GM15510 (cell line): ENCODE measurements around the gene PRKG1.

Source experiments
- POLR2A ChIP-seq: IDR thresholded peaks from 3 replicates; pipeline ENCODE4 v1.6.1; 2011; ENCODE audit warnings: borderline replicate concordance; ENCODE audit not compliant: insufficient read length; ENCODE audit errors: extremely low read depth

PRKG1 gene

DNA sequence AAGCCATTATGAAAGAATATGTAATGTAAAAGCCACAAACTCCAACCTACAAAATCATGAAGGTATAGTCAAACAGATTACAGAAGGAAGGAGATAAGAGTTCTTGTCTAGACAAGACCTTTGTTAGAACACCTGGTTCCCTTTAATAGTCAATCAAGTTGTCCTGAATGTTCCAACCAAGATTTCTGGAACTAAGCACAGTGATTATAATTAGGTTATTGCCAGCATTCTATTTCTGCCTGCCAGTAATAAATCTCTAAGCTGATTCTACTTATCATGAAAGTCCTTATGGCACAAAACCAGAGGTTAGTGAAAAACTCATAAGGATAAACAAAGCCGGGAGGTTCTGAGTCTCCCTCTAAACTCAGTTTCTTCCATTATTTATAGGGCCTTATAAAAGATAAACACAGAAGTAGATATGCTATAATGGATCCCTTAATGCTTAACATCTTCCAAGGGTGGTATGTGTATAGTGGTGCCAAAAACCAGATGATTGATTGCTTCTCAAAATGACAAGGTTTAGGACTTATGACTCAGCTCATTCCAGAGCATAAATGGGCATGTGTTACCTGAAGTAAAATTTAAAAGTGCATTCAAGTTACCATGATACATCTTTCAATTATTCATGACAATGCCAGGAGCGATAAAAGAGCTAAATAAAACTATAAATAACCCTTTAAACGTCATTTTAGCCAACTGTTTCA lies 387.9 kb downstream of the PRKG1 start:
- TF ChIP-seq POLR2A: no peak

DNA sequence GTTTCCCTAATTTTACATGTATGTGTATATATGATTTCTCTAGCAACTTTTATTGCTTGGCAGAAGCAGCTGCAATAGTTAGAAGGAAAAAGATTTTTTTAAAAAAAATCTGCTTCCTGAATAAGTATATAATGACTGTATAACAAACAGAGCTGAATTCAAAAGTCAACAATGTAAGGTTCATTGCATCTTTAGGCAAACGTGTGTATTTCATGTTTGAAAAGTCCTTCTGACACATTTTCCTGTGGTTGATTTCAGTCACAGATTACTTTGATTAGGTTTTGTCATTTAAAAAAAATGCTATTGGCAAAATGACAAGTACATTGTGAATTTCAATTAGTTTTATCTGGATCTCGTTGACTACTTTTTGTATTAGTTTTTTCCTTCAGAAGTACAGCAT lies 394.1 kb downstream of the PRKG1 start:
- TF ChIP-seq POLR2A: no peak

DNA sequence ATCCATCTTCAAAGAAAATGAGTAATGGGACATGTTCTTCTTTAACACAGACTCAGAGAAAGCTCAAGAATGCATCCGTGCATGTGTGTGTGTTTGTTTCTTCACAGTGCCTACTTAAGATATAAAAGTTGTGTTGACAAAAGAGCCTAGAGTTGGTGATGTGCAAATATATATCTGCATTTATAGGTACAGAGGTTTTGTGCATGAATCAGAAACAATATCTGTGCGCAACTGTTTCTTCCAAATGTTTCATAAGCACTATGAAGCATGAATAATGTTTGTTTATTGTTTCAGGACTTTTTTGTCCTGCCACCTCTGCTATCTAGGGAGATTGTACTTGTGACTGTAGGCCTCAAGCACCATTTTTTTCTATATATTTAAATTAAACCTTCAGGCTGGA lies 395.4 kb downstream of the PRKG1 start:
- no peak for TF ChIP-seq POLR2A

DNA sequence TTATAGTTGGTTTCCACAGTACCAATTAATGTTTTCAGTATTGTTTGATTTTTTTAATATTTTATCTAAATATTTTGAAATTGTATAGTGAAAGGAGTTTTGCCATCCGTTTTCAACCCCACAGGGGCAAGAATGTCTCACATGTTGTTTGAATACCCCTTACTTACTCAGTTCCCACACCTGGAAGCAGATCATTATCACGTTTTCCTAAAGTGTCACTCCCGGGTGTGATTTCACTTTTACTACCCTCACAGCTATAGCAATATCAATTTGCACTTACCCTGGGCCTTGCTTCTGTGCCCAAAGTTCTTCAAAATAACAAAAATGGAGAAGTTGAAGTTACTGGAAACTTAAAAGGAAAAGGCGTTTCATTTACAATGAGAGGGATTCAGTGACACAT lies 397.0 kb downstream of the PRKG1 start:
- no peak for TF ChIP-seq POLR2A

DNA sequence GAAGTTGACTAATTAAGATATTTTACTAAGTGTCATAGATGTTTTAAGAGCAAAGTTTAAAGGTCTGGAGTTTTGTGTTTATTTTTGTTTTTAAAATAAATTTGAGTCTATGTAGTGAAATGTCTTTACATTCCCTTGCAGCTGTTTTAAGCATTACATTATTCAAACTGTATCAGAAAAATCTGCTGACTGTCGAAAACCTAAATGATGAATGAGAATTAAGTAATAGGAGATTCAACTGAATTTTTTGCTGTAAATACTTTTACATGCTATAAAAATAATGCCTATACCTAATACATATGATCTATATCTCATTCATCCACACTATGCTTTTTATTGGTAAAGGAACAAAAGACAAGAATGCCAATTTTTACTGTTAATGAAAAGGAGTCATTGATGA lies 397.9 kb downstream of the PRKG1 start:
- TF ChIP-seq POLR2A: no peak

DNA sequence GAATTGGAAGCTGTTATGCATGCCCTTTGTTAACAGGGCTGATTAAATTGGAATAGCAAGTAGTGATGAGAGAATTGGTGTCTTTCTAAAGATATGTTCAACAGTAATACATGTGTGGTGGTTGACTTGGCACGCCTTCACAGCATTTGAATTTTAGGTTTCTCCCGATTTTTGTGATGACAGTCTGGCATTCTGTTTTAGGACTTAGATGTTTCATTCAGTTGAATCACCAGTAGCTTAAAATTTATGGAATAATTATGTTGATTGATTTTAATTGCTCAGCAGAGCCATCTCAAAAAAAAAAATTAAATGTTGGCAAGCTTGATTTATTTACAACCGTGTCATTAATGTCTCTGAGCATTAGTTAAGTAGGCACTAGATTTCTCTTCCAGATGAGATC lies 405.4 kb downstream of the PRKG1 start:
- no peak for TF ChIP-seq POLR2A

DNA sequence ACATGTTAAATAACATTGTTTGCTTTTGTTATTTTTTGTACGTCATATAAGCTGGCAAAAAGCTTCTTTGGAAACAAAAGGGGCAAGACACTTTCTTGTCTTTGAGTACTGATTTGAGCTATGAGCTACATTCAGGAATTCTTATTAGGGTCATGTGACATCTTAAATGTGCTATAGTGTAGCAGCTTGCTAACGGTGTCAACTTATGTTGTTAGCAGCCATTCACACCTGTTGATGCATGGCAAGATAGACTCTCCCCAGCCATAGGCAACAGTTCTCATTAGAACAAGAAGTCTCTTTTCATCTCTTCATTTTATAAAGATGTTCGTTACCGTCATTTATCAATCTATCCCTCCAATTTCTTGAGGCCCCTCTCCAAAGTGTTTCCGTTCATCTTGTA lies 411.4 kb downstream of the PRKG1 start:
- TF ChIP-seq POLR2A: no peak

DNA sequence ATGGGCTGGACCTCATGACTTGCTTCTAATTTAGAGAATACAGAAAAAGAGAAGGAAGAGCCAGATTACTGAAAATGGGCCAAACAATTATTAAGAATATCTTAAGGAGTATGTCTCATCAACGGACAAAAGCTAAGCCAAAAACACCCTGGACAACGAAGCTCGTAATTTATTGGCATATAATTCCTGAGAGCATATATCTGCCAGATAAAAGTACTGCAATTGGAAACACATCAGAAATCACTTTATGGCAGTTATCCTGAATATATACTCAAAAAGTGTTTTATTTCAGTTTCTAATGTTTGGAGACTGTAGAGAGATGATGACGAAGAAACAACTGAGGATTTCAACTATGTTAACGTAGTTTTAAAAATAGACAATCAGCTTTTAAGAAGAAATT lies 413.3 kb downstream of the PRKG1 start:
- TF ChIP-seq POLR2A: no peak

DNA sequence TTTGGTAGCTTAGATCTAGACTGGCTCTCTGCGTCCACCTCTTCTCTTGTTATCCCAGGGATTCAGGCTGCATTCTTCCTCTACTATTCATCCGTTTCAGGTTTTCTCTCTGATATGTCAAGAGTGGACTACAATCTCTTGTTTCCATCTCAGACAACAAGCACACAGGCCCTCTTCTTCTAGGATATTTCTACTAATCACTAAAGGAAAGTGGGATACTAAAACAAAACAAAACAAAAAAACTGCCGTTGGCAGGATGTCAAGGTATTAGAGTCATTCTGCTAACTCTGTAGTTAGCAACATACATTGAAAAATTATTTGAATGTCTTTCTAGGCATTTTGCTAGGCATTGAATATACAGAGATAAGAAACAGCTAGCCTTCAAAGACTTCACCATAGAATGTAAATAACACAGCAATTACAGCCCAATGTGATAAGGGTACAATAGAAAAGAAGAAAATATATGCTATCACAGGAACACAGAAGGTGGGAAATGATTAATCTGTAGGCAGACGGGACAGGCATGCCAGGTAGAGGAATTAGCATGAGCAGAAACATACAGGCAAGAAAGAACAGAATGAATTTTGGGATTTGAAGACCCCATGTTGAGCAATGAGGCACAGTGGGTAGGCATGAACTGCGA lies 414.6 kb downstream of the PRKG1 start:
- TF ChIP-seq POLR2A: no peak

DNA sequence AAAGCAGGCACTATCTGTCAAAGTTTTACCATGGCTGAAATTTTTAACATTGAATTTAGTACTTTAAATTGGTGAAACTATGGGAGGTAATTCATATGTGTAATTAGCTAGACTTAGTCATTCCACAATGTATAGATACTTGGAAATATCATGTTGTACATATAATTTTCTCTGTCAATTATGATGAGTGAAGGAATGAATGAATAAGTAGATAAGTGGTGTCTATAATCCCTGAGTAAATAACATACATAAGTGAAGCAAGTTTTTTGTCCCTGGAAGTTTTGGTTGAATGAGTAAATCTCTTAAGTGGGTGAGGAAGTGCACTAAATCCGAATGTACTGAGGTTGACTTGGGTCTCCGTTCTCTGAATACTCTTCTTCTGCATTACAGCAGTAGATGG lies 424.1 kb downstream of the PRKG1 start:
- no peak for TF ChIP-seq POLR2A

DNA sequence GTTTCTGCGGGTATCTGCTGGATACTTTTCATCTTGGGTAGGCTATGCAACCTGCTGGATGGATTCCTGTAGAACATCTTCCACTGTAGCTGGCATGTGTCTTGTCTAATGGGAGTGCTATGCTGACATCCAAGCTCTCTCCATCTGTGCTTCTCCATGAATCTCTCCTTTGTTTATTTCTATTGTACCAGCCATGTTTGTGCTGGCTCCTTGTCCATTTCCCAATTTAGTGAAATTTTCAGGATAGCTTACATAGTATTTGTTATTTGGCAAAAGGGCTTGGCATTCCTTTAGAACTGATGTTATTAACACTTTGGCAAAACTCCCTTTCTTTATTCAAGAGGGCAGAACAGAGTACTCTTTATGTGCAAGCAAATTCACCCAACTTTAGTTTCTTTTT lies 427.1 kb downstream of the PRKG1 start:
- no peak for TF ChIP-seq POLR2A

DNA sequence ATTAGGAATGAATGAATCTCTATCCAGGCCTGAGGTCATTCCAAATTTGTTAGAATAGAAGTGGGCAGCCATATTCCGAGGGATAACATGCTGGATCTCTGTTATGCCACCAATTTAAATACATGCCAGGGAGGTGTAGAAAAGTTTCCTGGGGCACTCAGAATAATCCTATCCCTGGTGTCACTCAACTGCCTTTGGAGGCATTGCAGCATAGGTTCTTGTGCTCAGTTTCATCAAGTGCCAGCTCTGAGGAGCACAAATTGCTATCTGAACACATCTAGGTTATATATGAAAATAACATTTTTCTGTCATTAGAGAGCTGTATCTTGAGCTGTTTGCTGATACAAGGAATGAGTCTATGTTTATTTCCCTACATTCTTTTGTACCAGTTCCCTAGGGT lies 427.8 kb downstream of the PRKG1 start:
- no peak for TF ChIP-seq POLR2A

DNA sequence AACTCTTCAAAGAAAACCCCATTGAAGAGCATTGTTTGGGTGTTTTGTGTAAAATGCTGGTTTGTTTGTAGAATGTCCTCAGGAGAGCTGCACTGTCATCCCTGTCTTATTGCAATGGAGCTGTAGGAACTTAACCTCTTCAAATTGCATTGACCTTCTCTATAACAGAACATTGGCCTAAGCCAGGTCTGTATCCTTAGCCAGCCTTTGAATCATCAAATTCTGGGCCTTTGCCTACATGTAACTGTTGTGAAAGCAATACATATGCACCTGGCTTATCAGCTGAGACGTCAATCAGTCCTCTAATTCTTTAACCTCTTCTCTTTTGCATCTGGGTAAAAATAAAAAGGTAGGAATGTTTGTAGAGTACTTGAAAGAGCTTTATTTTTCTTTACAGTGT lies 429.1 kb downstream of the PRKG1 start:
- TF ChIP-seq POLR2A: no peak

DNA sequence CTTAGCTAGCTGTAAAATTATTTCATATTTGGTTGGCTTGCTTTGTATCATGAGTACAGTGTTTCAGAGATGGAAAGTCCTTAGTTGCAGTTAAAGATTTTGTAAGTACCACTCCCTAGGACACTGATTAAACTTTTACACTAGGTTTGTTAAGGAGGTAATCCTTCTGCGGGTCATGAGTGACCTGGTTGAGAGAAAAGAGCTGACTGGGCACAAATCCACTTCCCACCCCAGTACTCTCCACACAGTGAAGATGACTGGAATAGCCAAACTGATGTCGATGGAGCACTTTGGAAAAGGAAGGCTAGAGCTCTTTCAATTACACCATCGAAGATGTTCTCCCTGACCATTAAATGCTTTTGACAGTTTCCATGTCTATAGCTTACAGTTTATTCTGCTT lies 433.2 kb downstream of the PRKG1 start:
- TF ChIP-seq POLR2A: no peak

DNA sequence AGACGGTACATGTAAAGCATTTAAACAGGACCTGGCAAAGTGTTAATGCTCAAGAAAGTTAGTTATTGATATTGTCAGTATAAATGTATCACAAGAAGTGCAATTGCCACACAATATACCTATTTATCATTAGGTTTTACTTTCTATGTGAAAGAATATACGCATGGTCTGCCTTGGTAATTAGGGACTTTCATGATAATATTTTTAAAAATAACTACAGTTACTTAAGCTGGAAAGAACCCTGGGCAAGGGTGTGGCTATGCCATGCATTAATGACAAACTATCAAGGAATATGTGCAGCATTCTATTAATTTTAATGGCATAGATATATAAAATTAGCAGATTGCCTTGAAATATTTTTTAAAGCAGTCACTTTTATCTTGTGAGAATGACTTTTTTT lies 433.9 kb downstream of the PRKG1 start:
- no peak for TF ChIP-seq POLR2A

DNA sequence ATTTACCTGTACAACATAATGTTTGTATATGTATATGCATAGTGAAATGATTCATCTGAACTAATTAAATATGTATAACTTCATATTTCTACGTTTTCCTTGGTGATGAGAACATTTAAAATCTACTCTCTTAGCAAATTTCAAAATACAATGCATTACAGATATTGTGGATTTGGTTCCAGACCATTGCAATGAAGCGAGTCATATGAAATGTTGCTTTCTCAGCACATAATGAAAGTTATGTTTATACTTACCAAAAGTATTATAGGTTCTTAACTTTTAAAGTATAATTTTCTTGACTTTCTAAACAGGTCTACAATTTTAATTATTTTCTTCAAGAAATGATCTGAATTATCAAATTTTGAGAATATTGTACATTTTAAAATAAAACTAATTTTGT lies 435.9 kb downstream of the PRKG1 start:
- TF ChIP-seq POLR2A: no peak

DNA sequence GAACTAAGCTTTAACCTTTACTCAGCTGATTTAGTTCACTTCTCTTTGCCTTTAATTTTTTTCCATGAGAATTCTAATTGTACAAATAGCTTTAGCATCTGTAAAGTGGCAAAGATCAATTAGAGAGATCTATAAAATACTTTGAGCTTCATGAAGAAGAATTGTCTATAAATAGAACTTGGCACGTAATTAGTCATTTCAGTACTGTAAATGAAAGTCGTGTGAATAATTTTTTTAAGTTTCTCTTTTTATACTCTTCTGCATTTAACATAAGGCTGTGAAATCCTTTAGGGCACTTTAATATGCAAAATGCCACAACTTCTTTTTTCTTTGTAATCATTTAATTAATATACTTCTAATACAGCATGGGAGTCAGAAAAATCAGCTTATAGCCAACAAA lies 447.3 kb downstream of the PRKG1 start:
- TF ChIP-seq POLR2A: no peak

DNA sequence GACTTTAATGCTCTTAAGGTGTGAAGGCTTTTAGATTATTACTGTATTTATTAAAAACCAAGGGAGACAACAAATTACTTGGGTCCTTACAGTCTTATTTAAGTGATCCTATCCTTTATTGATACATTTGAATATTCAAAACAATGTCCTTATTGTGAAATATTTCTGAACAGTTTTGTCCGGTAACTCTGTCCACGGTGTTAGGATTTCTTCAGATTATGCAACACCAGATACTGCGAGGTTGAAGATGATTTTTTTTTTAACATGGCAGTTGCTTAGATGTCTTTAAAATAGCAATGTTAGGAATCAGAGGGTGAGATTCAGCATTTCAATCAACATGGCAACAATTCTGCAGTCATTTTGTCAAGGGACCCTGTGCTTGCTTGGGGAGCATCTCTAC lies 448.6 kb downstream of the PRKG1 start:
- no peak for TF ChIP-seq POLR2A

DNA sequence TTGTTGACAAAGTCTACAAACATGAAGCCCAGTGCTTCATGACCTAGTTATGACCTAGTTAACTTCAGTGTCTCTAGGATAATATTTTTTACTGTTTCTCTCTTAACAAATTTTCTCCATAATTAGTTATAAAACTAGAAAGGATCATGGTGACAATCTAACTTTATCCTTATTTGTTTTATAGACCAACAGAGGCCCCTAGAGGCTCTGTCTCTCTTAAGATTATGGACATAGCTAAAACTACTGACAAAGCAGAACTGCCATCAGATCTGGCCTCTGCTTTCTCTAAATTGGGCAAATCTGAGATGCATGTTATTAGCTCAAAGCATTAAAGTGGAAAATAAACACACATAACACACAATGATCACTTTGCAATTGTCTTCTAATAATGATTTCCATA lies 449.2 kb downstream of the PRKG1 start:
- no peak for TF ChIP-seq POLR2A
